Inflammatory macrophage (primary cell): ENCODE data around the gene CSF1R.
"Not testable (repeated sequence)": the region's sequence is repeated elsewhere in the genome, so short reads cannot be mapped to it uniquely, and the experiment has no call there.

ENCODE experiments used
- DNase-seq, 2 donors: peaks; one replicate each; pipeline ENCODE4 v3.0.0-alpha.2; 2020 to 2022

Gene CSF1R

GRCh38 chr5:150103678-150104549 lies 17.6 kb upstream of the CSF1R start:
- DNase-seq: no peak

- DNase-seq: no peak
Observed at GRCh38 chr5:150101023-150101422, 14.7 kb upstream of the CSF1R start.

GRCh38 chr5:150097152-150097551 lies 10.8 kb upstream of the CSF1R start:
- DNase-seq: no peak

- no peak for DNase-seq
Observed at GRCh38 chr5:150092159-150092787, 5.9 kb upstream of the CSF1R start.

GRCh38 chr5:150085191-150085912 lies 1.0 kb downstream of the CSF1R start:
- no peak for DNase-seq

- DNase-seq: not testable (repeated sequence)
Observed at GRCh38 chr5:150084754-150085153, 1.6 kb downstream of the CSF1R start.

- DNase-seq: peak in 1 of 2 donors; percentile 47
Observed at GRCh38 chr5:150082889-150083288, 3.5 kb downstream of the CSF1R start.

GRCh38 chr5:150082374-150082773 lies 4.0 kb downstream of the CSF1R start:
- DNase-seq: no peak

GRCh38 chr5:150081541-150082283 lies 4.6 kb downstream of the CSF1R start:
- peak; percentile 93 to 98 for DNase-seq

GRCh38 chr5:150080696-150081435 lies 5.5 kb downstream of the CSF1R start:
- no peak for DNase-seq

- DNase-seq: no peak
Observed at GRCh38 chr5:150079909-150080461, 6.4 kb downstream of the CSF1R start.

- no peak for DNase-seq
Observed at GRCh38 chr5:150078802-150079689, 7.3 kb downstream of the CSF1R start.

- DNase-seq: no peak
Observed at GRCh38 chr5:150077996-150078801, 8.2 kb downstream of the CSF1R start.

- DNase-seq: no peak
Observed at GRCh38 chr5:150077060-150077459, 9.3 kb downstream of the CSF1R start.

GRCh38 chr5:150075806-150076205 lies 10.5 kb downstream of the CSF1R start:
- no peak for DNase-seq

- no peak for DNase-seq
Observed at GRCh38 chr5:150075233-150075632, 11.1 kb downstream of the CSF1R start.

GRCh38 chr5:150073677-150074076 lies 12.7 kb downstream of the CSF1R start:
- no peak for DNase-seq

- DNase-seq: no peak
Observed at GRCh38 chr5:150073086-150073625, 13.2 kb downstream of the CSF1R start.

GRCh38 chr5:150070821-150071220 lies 15.5 kb downstream of the CSF1R start:
- no peak for DNase-seq
